CD4-positive, alpha-beta T cell (primary cell): ENCODE results near the gene PIGX. TPM values are rescaled to one million over a fixed set of nuclear protein-coding genes. Genes with fewer than 3 reads are reported as not detected.

Experiments
- ATAC-seq: fragments of 200-7000 bp; cut with Tn5 transposase; one replicate; pipeline ENCODE4 v1.10.0; 2022; ENCODE audit warnings: mild to moderate bottlenecking; ENCODE audit not compliant: poor library complexity
- CTCF ChIA-PET: fragments of 350-600 bp; sonication (Branson Sonifier 250); formaldehyde crosslinking; loops from one replicate; lab custom pipeline; 2021; ENCODE audit warnings: antibody characterized with exemption, inconsistent platforms; lab: Charles Lee
- POLR2A ChIA-PET: fragments of 350-600 bp; sonication (Branson Sonifier 250); formaldehyde crosslinking; loops from one replicate; lab custom pipeline; 2021; ENCODE audit warnings: antibody characterized with exemption, inconsistent platforms; lab: Charles Lee
- DNase-seq, 14 experiments: peaks; one replicate each; pipeline ENCODE4 v3.0.0-alpha.2; 2013 to 2020; ENCODE audit warnings: mixed read lengths in 2 of 14
- H3K27ac ChIP-seq, 2 donors: one replicate each; pipeline versions ENCODE4 v1.5.1 to v1.7.0; 2013; ENCODE audit warnings: low read length in 2 of 2, low read depth in 1 of 2, mild to moderate bottlenecking in 1 of 2
- H3K27me3 ChIP-seq, 2 experiments: 1 replicate in 1 of 2; 2 replicates in 1 of 2; pipeline versions ENCODE4 v1.6.1 to v1.7.0; 2013; ENCODE audit warnings: low read length in 2 of 2, control low read depth in 1 of 2, mild to moderate bottlenecking in 1 of 2, moderate library complexity in 1 of 2; ENCODE audit not compliant: insufficient read depth in 2 of 2, control insufficient read depth in 1 of 2
- H3K36me3 ChIP-seq: one replicate; pipeline ENCODE4 v1.6.1; 2013; ENCODE audit warnings: low read length, control low read depth; ENCODE audit not compliant: insufficient read depth
- H3K4me1 ChIP-seq: one replicate; pipeline ENCODE4 v1.6.1; 2013; ENCODE audit warnings: low read length, control low read depth; ENCODE audit not compliant: insufficient read depth
- H3K4me3 ChIP-seq: one replicate; pipeline ENCODE4 v1.5.1; 2013; ENCODE audit warnings: mild to moderate bottlenecking, low read length, moderate library complexity
- H3K9me3 ChIP-seq, 2 experiments: 1 replicate in 1 of 2; 2 replicates in 1 of 2; pipeline versions ENCODE4 v1.6.1 to v1.7.0; 2013; ENCODE audit warnings: low read length in 2 of 2, mild to moderate bottlenecking in 2 of 2, control low read depth in 1 of 2, moderate library complexity in 1 of 2; ENCODE audit not compliant: control insufficient read depth in 1 of 2, insufficient read depth in 1 of 2
- H3K27ac Mint-ChIP-seq: one replicate; pipeline ENCODE4 v1.8.0; 2020; ENCODE audit warnings: mixed read lengths
- H3K27me3 Mint-ChIP-seq: one replicate; pipeline ENCODE4 v1.8.0; 2021; ENCODE audit warnings: mixed read lengths
- H3K36me3 Mint-ChIP-seq: one replicate; pipeline ENCODE4 v1.8.0; 2021; ENCODE audit warnings: low read depth, mixed read lengths
- H3K4me1 Mint-ChIP-seq: one replicate; pipeline ENCODE4 v1.8.0; 2021; ENCODE audit warnings: low read depth, mixed read lengths
- H3K4me3 Mint-ChIP-seq: one replicate; pipeline ENCODE4 v1.8.0; 2020; ENCODE audit warnings: mild to moderate bottlenecking, mixed read lengths
- H3K9me3 Mint-ChIP-seq: one replicate; pipeline ENCODE4 v1.8.0; 2020; ENCODE audit warnings: mixed read lengths
- CTCF ChIP-seq: fragments of 200-600 bp; IDR thresholded peaks from one replicate; pipeline ENCODE4 v1.8.0; 2022; ENCODE audit warnings: antibody characterized with exemption, mild to moderate bottlenecking
- intact Hi-C, 2 experiments: fragments of 100-400 bp; cut with DNase I in 1 of 2; cut with micrococcal nuclease in 1 of 2; formaldehyde crosslinking; loops; one replicate each; pipeline versions ENCODE4 v1.15.1 to v1.9.0; 2023 to 2025; cut with DNase I, micrococcal nuclease
- total RNA-seq, 174 experiments: library from RNA in 2 of 174; stranded (reverse) in 2 of 174; gene quantifications; one replicate each; pipeline ENCODE4 v1.2.3 and lab custom pipeline; 2021 to 2026

PIGX gene
- total RNA-seq, 2 experiments from 2014 or later = 13.3 to 13.9 TPM

DNA sequence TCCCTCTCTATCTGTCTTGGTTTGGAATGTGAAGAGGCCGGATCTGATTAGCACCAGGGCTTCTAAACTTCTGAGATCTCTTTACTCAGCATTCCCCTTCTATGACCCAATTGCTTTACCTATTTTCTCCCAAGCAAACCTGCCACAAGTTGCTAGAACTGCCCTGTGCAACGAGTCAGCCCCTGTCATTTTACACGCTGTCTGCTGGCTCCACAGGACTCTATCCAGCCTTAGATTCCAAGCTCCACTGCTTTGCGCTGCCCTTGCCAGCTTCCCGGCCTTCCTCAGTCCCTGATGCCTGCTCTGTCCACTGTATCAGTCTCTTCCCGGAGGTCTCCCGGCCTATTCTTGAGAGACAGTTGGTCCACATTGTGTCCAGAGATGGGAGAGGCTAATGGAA is 12.4 kb upstream of the PIGX start:
- H3K27ac Mint-ChIP-seq = no peak overlapping the region
- no peak for DNase-seq
- Histone ChIP-seq H3K36me3 (no peaks in the 10 kb centered on the region), H3K27ac (no peak overlapping the region), H3K27me3 (no peaks in the 10 kb centered on the region), H3K9me3 (no peaks in the 10 kb centered on the region), H3K4me1 (peaks cover 6% of the 10 kb centered on the region), H3K4me3 (no peak overlapping the region)
- ChIA-PET CTCF (interaction anchor here (0.9 kb wide), 1 partner anchor 8 kb away, joined by 4 read pairs; no protein-coding TSS in a partner anchor), POLR2A (no interaction called here)
- no peak for TF ChIP-seq CTCF
- H3K4me3 Mint-ChIP-seq = no peak overlapping the region
- no peaks in the 10 kb centered on the region for H3K36me3 Mint-ChIP-seq
- H3K9me3 Mint-ChIP-seq = no peaks in the 10 kb centered on the region
- H3K4me1 Mint-ChIP-seq = no peaks in the 10 kb centered on the region
- H3K27me3 Mint-ChIP-seq = no peaks in the 10 kb centered on the region
- no peak for ATAC-seq
- intact Hi-C loops = no loop called here

- H3K27me3 ChIP-seq = no peaks in the 10 kb centered on the region
Measured at GRCh38 chr3:196700801-196701200, 11.4 kb upstream of the PIGX start.

GRCh38 chr3:196706327-196706726 is 5.8 kb upstream of the PIGX start:
- CTCF ChIA-PET = interaction anchor here (1.5 kb wide), 1 partner anchor 97 kb away, joined by 6 read pairs; no protein-coding TSS in a partner anchor
- H3K9me3 ChIP-seq = no peaks in the 10 kb centered on the region
- Mint-ChIP-seq H3K9me3 (no peaks in the 10 kb centered on the region), H3K27me3 (no peaks in the 10 kb centered on the region), H3K27ac (no peak overlapping the region), H3K4me3 (no peak overlapping the region), H3K4me1 (peaks cover 7% of the 10 kb centered on the region), H3K36me3 (peaks cover 5% of the 10 kb centered on the region)
- POLR2A ChIA-PET = no interaction called here
- H3K27ac ChIP-seq = no peak overlapping the region
- ATAC-seq = no peak
- peaks cover 8% of the 10 kb centered on the region for H3K4me1 ChIP-seq
- no peaks in the 10 kb centered on the region for H3K36me3 ChIP-seq
- no peak for DNase-seq
- no peak overlapping the region for H3K4me3 ChIP-seq
- intact Hi-C loops = no loop called here
- no peaks in the 10 kb centered on the region for H3K27me3 ChIP-seq
- no peak for TF ChIP-seq CTCF

More at GRCh38 chr3:196700801-196701200, 11.4 kb upstream of the PIGX start:
- H3K4me1 ChIP-seq = no peaks in the 10 kb centered on the region
- no peaks in the 10 kb centered on the region for H3K36me3 Mint-ChIP-seq
- no peaks in the 10 kb centered on the region for H3K36me3 ChIP-seq
- DNase-seq (no peak), ATAC-seq (no peak)
- no peak overlapping the region for H3K4me3 Mint-ChIP-seq
- no peak overlapping the region for H3K27ac ChIP-seq
- no peak for TF ChIP-seq CTCF
- no peaks in the 10 kb centered on the region for H3K4me1 Mint-ChIP-seq
- H3K27me3 Mint-ChIP-seq = no peaks in the 10 kb centered on the region
- no peaks in the 10 kb centered on the region for H3K9me3 ChIP-seq
- intact Hi-C loops = no loop called here
- CTCF ChIA-PET = no interaction called here
- H3K9me3 Mint-ChIP-seq = no peaks in the 10 kb centered on the region
- H3K27ac Mint-ChIP-seq = no peak overlapping the region
- H3K4me3 ChIP-seq = no peak overlapping the region
- POLR2A ChIA-PET = no interaction called here
